ENCODE results near the gene LIMD2.

The LIMD2 gene

DNA sequence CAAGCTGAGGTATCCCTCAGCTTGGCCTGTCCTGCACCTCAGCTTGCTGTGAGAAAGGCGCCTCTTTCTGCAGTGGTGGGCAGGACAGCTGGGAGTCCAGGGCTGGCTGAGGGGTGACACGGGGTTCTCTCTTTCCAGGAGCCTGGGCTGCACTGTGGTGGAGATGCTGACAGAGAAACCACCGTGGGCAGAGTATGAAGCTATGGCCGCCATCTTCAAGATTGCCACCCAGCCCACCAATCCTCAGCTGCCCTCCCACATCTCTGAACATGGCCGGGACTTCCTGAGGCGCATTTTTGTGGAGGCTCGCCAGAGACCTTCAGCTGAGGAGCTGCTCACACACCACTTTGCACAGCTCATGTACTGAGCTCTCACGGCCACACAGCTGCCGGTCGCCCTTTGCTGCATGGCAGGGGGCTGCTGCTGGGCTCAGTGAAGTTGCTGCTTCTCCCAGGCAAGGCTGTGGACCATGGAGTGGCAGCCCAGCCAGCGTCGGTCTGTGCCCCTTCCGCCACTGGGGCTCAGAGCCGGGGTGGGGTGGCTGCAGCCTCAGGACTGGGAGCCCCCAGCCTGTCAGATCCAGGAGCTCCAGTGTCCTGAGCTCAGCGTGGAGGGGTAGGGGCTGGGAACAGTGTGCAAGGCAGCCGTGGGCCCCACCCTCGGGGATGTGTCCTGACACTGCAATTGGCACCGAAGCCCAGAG lies 6.4 kb downstream of the LIMD2 start:
- Histone ChIP-seq H3K27me3 (ENCODE audit: insufficient read depth, low read length) (no peaks in the 10 kb centered on the region), H3K36me3 (ENCODE audit: insufficient read depth, low read length) (peaks cover 3% of the 10 kb centered on the region; the same call in 1 of the 2 replicates), H2AFZ (ENCODE audit: low read length, unreplicated experiment) (no peak overlapping the region), H3K27ac (ENCODE audit: low read depth, low read length) (no peak overlapping the region), H3K79me2 (ENCODE audit: control insufficient read depth, insufficient read depth, low read length, unreplicated experiment) (no peaks in the 10 kb centered on the region), H3K4me1 (ENCODE audit: control insufficient read depth, insufficient read depth, low read length, unreplicated experiment) (no peaks in the 10 kb centered on the region), H3K4me3 (ENCODE audit: low read depth, low read length) (no peak overlapping the region)

DNA sequence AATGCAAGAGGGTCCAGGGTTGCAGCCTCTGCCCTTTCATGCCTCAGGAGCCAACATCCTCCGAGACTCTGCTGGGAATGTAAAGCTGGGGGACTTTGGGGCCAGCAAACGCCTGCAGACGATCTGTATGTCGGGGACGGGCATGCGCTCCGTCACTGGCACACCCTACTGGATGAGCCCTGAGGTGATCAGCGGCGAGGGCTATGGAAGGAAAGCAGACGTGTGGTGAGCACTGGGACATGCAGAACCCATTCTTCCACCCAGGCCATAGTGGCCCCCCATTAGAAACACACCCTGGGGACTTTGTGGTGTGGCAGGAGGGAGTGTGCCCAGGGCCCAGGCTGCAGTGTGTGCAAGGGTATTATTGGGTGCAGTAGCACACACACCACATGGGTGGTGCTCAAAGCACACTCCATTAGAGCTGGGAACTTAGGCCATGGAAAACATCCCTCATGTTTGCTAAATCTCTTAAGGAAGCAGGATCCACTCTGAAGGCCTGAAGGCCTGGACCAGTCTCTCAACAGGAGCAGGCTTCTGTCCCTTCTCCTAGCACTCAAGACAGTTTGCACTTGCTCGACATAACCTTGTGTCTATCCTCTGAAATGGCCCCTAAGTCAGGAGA lies 7.6 kb downstream of the LIMD2 start:
- Histone ChIP-seq H2AFZ (ENCODE audit: low read length, unreplicated experiment) (no peak overlapping the region), H3K4me3 (ENCODE audit: low read depth, low read length) (no peak overlapping the region), H3K79me2 (ENCODE audit: control insufficient read depth, insufficient read depth, low read length, unreplicated experiment) (no peaks in the 10 kb centered on the region), H3K36me3 (ENCODE audit: insufficient read depth, low read length) (peaks cover 3% of the 10 kb centered on the region; the same call in 1 of the 2 replicates), H3K27ac (ENCODE audit: low read depth, low read length) (no peak overlapping the region), H3K4me1 (ENCODE audit: control insufficient read depth, insufficient read depth, low read length, unreplicated experiment) (no peaks in the 10 kb centered on the region), H3K27me3 (ENCODE audit: insufficient read depth, low read length) (no peaks in the 10 kb centered on the region)

DNA sequence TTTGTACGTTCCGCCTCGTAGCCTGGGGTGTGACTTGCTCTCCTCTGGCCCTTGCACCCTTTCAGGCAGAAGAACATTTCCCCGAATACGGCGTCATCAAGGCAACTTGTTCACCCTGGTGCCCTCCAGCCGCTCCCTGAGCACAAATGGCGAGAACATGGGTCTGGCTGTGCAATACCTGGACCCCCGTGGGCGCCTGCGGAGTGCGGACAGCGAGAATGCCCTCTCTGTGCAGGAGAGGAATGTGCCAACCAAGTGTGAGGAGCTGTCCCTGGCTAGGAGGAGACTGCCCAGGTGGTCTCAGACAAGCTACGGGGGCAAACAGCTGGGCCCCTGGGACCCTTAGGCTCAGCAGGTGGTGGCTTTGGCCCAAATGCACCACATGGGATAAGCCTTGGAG lies 10.4 kb downstream of the LIMD2 start:
- H3K4me3 ChIP-seq (ENCODE audit: low read depth, low read length), result no peak overlapping the region
- no peaks in the 10 kb centered on the region for H3K79me2 ChIP-seq (ENCODE audit: control insufficient read depth, insufficient read depth, low read length, unreplicated experiment)
- H3K36me3 ChIP-seq (ENCODE audit: insufficient read depth, low read length), result peaks cover 3% of the 10 kb centered on the region; the same call in 1 of the 2 replicates
- H2AFZ ChIP-seq (ENCODE audit: low read length, unreplicated experiment), result no peak overlapping the region
- no peaks in the 10 kb centered on the region for H3K27me3 ChIP-seq (ENCODE audit: insufficient read depth, low read length)
- no peak overlapping the region for H3K27ac ChIP-seq (ENCODE audit: low read depth, low read length)
- H3K4me1 ChIP-seq (ENCODE audit: control insufficient read depth, insufficient read depth, low read length, unreplicated experiment), result no peaks in the 10 kb centered on the region

DNA sequence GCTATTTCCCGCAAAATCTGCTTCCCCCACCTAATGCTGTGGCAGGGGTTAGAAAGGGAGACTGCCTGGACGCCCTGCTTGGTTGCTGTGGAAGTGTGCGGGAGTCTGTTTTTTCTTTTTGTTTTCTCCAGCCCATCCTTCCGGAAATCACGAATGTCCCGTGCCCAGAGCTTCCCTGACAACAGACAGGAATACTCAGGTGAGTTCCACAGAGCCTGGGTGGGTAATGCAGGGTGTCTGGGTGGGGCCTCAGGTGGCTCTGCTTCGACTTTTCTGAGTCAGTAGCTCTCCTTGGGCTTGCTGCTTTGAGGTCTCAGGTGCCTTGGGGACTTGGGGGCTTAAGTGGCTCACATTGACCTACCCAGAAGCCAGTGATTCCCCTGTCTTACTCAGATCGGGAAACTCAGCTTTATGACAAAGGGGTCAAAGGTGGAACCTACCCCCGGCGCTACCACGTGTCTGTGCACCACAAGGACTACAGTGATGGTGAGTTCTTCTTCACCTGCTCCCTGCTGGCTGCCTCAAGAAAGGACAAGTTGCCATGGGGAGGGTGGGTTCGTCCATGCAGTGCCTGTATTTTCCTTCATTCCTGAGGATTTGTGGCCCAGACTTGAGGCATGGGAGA lies 11.4 kb downstream of the LIMD2 start:
- no peak overlapping the region for H2AFZ ChIP-seq (ENCODE audit: low read length, unreplicated experiment)
- H3K27me3 ChIP-seq (ENCODE audit: insufficient read depth, low read length), result no peaks in the 10 kb centered on the region
- no peaks in the 10 kb centered on the region for H3K4me1 ChIP-seq (ENCODE audit: control insufficient read depth, insufficient read depth, low read length, unreplicated experiment)
- H3K79me2 ChIP-seq (ENCODE audit: control insufficient read depth, insufficient read depth, low read length, unreplicated experiment), result no peaks in the 10 kb centered on the region
- no peak overlapping the region for H3K4me3 ChIP-seq (ENCODE audit: low read depth, low read length)
- H3K36me3 ChIP-seq (ENCODE audit: insufficient read depth, low read length), result peaks cover 3% of the 10 kb centered on the region; the same call in 1 of the 2 replicates
- no peak overlapping the region for H3K27ac ChIP-seq (ENCODE audit: low read depth, low read length)

DNA sequence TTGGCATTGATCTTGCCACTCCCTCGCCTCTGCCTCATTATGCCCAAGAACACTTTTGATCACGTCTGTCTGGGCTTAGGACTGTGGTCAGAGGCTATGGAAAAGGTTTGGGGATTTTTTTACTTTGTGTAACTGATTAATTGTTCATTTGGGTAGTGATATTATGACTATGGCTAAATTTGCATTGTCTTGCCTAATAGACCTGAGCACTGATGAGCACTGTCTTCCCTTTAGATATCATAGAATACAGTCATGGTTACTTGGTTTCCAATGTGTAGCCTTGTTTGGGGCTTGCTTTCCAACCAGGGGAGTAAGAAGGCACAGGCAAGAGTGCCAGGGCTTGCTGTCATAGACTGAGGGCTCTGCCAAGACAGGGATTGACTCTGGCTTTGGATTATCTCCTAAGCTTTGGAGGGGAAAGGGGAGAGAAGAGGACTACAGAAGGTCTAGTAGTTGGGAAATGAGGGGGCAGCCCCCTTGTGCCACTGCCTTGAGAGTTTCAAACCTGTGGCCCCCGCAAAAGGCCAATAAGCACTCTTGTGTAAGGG lies 13.7 kb downstream of the LIMD2 start:
- Histone ChIP-seq H3K4me1 (ENCODE audit: control insufficient read depth, insufficient read depth, low read length, unreplicated experiment) (no peaks in the 10 kb centered on the region), H3K36me3 (ENCODE audit: insufficient read depth, low read length) (peaks cover 8% of the 10 kb centered on the region), H2AFZ (ENCODE audit: low read length, unreplicated experiment) (no peak overlapping the region), H3K4me3 (ENCODE audit: low read depth, low read length) (no peak overlapping the region), H3K27me3 (ENCODE audit: insufficient read depth, low read length) (no peaks in the 10 kb centered on the region), H3K79me2 (ENCODE audit: control insufficient read depth, insufficient read depth, low read length, unreplicated experiment) (no peaks in the 10 kb centered on the region), H3K27ac (ENCODE audit: low read depth, low read length) (no peak overlapping the region)

DNA sequence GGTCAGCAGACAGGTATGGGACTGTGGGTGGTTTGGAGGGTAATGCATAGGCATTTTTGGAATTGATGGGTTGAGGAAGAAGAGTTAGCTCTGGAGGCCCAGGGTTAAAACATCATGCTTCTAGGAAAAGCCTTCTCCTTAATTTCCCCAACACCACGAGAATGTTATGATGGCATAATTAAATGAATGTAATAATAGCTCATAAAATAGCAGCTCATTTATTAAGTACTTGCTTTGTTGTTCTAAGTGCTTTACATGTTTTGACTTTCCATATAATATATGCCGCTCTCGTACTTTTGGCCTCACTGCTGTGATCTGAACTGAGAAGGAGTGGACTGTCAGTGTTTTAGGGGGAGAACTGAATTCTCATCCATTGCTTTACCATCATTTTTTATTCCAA lies 14.3 kb downstream of the LIMD2 start:
- Histone ChIP-seq H3K4me1 (ENCODE audit: control insufficient read depth, insufficient read depth, low read length, unreplicated experiment) (no peaks in the 10 kb centered on the region), H2AFZ (ENCODE audit: low read length, unreplicated experiment) (no peak overlapping the region), H3K36me3 (ENCODE audit: insufficient read depth, low read length) (peaks cover 8% of the 10 kb centered on the region)

DNA sequence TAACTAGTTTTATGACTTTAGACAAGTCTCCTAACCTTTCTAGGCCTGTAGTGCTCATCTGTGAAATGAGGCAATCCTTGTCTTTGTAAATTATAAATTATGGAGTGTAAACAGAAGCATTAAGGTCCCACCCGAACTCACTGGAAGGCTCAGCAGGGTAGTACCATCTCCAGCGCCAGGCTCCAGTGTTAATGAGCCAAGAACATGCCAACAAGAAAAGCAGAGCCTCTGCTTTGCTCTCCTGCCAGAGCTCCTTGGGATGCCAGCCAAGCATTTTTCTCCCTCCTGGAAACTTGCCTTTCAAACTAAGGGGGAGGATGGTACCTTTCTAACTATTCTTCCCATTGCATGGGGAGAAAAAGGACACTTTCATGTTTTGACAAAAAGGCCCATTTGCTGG lies 14.9 kb downstream of the LIMD2 start:
- H3K36me3 ChIP-seq (ENCODE audit: insufficient read depth, low read length), result peaks cover 8% of the 10 kb centered on the region
- no peak overlapping the region for H3K4me3 ChIP-seq (ENCODE audit: low read depth, low read length)
- no peak overlapping the region for H2AFZ ChIP-seq (ENCODE audit: low read length, unreplicated experiment)
- no peaks in the 10 kb centered on the region for H3K4me1 ChIP-seq (ENCODE audit: control insufficient read depth, insufficient read depth, low read length, unreplicated experiment)
- H3K27ac ChIP-seq (ENCODE audit: low read depth, low read length), result no peak overlapping the region
- no peaks in the 10 kb centered on the region for H3K79me2 ChIP-seq (ENCODE audit: control insufficient read depth, insufficient read depth, low read length, unreplicated experiment)
- no peaks in the 10 kb centered on the region for H3K27me3 ChIP-seq (ENCODE audit: insufficient read depth, low read length)

More for the DNA sequence above, 14.3 kb downstream of the LIMD2 start:
- H3K27ac ChIP-seq (ENCODE audit: low read depth, low read length), result no peak overlapping the region
- H3K27me3 ChIP-seq (ENCODE audit: insufficient read depth, low read length), result no peaks in the 10 kb centered on the region
- no peaks in the 10 kb centered on the region for H3K79me2 ChIP-seq (ENCODE audit: control insufficient read depth, insufficient read depth, low read length, unreplicated experiment)
- H3K4me3 ChIP-seq (ENCODE audit: low read depth, low read length), result no peak overlapping the region

DNA sequence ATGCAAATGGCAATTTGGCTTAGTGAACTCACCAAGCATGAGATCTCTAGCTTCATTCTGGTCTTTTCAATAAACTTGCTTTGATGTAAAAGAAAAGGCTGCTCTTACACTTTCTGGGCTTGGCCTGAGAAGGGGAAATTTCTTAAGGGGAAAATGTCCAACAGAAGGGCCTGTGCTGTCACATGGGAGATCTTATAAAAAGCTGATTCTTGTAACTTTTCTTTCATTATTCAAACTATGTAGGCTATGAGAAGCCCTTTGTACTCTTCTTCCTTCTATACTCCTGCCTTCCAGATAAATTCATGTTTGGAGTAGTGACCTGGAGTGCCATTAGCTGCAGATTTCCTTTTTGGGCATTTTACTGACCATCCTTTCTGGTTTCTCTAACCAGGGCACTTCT lies 16.9 kb downstream of the LIMD2 start:
- Histone ChIP-seq H3K36me3 (ENCODE audit: insufficient read depth, low read length) (peaks cover 5% of the 10 kb centered on the region), H3K27me3 (ENCODE audit: insufficient read depth, low read length) (no peaks in the 10 kb centered on the region), H3K79me2 (ENCODE audit: control insufficient read depth, insufficient read depth, low read length, unreplicated experiment) (no peaks in the 10 kb centered on the region), H3K27ac (ENCODE audit: low read depth, low read length) (no peak overlapping the region), H3K4me1 (ENCODE audit: control insufficient read depth, insufficient read depth, low read length, unreplicated experiment) (no peaks in the 10 kb centered on the region), H3K4me3 (ENCODE audit: low read depth, low read length) (no peak overlapping the region), H2AFZ (ENCODE audit: low read length, unreplicated experiment) (no peak overlapping the region)

DNA sequence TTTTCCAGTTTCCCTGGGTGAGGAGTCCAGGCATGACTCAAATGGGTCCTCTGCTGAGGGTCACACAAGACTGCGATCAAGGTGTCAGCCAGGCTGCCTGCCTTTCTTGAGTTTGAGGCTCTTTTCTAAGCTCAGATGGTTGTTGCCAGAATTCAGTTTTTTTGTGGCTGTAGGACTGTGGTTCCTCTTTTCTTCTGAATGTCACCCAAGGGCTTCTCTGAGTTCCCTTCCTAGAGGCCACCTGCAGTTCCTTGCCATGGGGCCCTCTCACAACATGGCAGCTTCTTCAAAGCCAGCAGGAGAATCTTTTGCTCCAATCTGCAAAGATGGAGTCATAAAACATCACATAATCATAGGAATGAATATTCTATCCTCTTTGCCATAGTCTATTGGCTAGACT lies 17.5 kb downstream of the LIMD2 start:
- no peaks in the 10 kb centered on the region for H3K4me1 ChIP-seq (ENCODE audit: control insufficient read depth, insufficient read depth, low read length, unreplicated experiment)
- H3K27ac ChIP-seq (ENCODE audit: low read depth, low read length), result no peak overlapping the region
- H2AFZ ChIP-seq (ENCODE audit: low read length, unreplicated experiment), result no peak overlapping the region
- H3K36me3 ChIP-seq (ENCODE audit: insufficient read depth, low read length), result peaks cover 5% of the 10 kb centered on the region
- H3K4me3 ChIP-seq (ENCODE audit: low read depth, low read length), result no peak overlapping the region
- no peaks in the 10 kb centered on the region for H3K27me3 ChIP-seq (ENCODE audit: insufficient read depth, low read length)
- H3K79me2 ChIP-seq (ENCODE audit: control insufficient read depth, insufficient read depth, low read length, unreplicated experiment), result no peaks in the 10 kb centered on the region

DNA sequence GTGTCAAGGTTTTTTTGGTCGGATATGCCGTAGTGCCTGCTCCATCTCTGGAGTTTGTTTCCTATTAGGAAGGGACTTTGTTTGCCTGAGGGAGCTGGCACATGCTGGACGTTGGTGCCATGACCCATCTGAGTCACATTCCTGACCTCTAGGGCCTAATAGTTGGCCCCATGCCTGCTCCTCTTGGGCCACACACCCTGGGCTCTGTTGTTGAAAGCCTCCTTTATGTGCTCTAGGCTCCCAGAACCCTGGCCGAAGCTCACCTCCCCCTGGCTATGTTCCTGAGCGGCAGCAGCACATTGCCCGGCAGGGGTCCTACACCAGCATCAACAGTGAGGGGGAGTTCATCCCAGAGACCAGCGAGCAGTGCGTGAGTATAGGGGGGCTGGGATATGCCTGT lies 18.4 kb downstream of the LIMD2 start:
- Histone ChIP-seq H3K4me3 (ENCODE audit: low read depth, low read length) (no peak overlapping the region), H3K4me1 (ENCODE audit: control insufficient read depth, insufficient read depth, low read length, unreplicated experiment) (peaks cover 3% of the 10 kb centered on the region), H3K79me2 (ENCODE audit: control insufficient read depth, insufficient read depth, low read length, unreplicated experiment) (no peaks in the 10 kb centered on the region), H3K27ac (ENCODE audit: low read depth, low read length) (no peak overlapping the region), H2AFZ (ENCODE audit: low read length, unreplicated experiment) (no peak overlapping the region), H3K36me3 (ENCODE audit: insufficient read depth, low read length) (peaks cover 5% of the 10 kb centered on the region), H3K27me3 (ENCODE audit: insufficient read depth, low read length) (no peaks in the 10 kb centered on the region)
